Panc1 (cell line): ENCODE measurements around the gene ATOSB. TPM values are rescaled to one million over a fixed set of nuclear protein-coding genes. Genes with fewer than 3 reads are reported as not detected.
A peak's percentile ranks its signal among the peaks of the same experiment; 100 is the strongest.

ENCODE experiments used
- ATAC-seq: fragments of 200-7000 bp; cut with Tn5 transposase; 2 replicates; pipeline ENCODE4 v1.9.1; 2020; ENCODE audit warnings: mild to moderate bottlenecking, moderate library complexity
- Bru-seq: library from RNA; stranded (reverse); fragments of 400-500 nt; gene quantifications from one replicate; lab custom pipeline; 2021; lab: Mats Ljungman, UMichigan
- BruChase-seq, 2 experiments: library from RNA; stranded (reverse); fragments of 400-500 nt; gene quantifications; one replicate each; lab custom pipeline; 2021; lab: Mats Ljungman, UMichigan
- BruUV-seq: library from RNA; stranded (reverse); fragments of 400-500 nt; replicated peaks from 2 replicates; lab custom pipeline; 2021; lab: Mats Ljungman, UMichigan
- CTCF ChIA-PET: fragments of 300-600 bp; sonication (Branson Sonifier 250); formaldehyde crosslinking; loops from one replicate; lab custom pipeline; 2022; ENCODE audit warnings: antibody characterized with exemption; lab: Charles Lee
- POLR2A ChIA-PET: fragments of 300-600 bp; sonication (Branson Sonifier 250); formaldehyde crosslinking; loops from one replicate; lab custom pipeline; 2022; ENCODE audit warnings: antibody characterized with exemption; lab: Charles Lee
- DNase-seq: peaks from one replicate; pipeline ENCODE4 v3.0.0-alpha.2; 2010; ENCODE audit warnings: low read depth, low spot score
- H3K27ac ChIP-seq: 2 replicates; pipeline ENCODE4 v1.5.1; 2011; ENCODE audit warnings: mild to moderate bottlenecking, low read length, inconsistent platforms
- H3K27me3 ChIP-seq: fragments of 200-500 bp; sonication (Bioruptor generic); 2 replicates; pipeline ENCODE4 v1.6.0; 2014; ENCODE audit warnings: low read length, inconsistent platforms; ENCODE audit not compliant: control insufficient read depth, insufficient read depth
- H3K36me3 ChIP-seq: fragments of 200-500 bp; sonication (Bioruptor generic); 2 replicates; pipeline ENCODE4 v1.5.1; 2014; ENCODE audit warnings: inconsistent platforms, mild to moderate bottlenecking, low read length, moderate library complexity; ENCODE audit not compliant: control insufficient read depth, insufficient read depth
- H3K4me1 ChIP-seq: 2 replicates; pipeline ENCODE4 v1.5.1; 2011; ENCODE audit warnings: inconsistent platforms, mild to moderate bottlenecking, low read length, moderate library complexity; ENCODE audit not compliant: control insufficient read depth, insufficient read depth
- H3K4me3 ChIP-seq, 2 experiments: 2 replicates each; pipeline ENCODE4 v1.5.1; 2011 to 2012; ENCODE audit warnings: low read depth in 2 of 2, low read length in 2 of 2, mild to moderate bottlenecking in 2 of 2, inconsistent platforms in 1 of 2, moderate library complexity in 1 of 2
- H3K9me3 ChIP-seq: fragments of 200-500 bp; sonication (Bioruptor generic); 2 replicates; pipeline ENCODE4 v1.5.1; 2014; ENCODE audit warnings: low read depth, mild to moderate bottlenecking, inconsistent platforms, low read length, moderate library complexity; ENCODE audit not compliant: control insufficient read depth, insufficient read depth
- POLR2AphosphoS5 ChIP-seq: IDR thresholded peaks from 2 replicates; pipeline ENCODE4 v1.6.1; 2012; ENCODE audit warnings: mild to moderate bottlenecking, low read depth, low read length, moderate library complexity
- SIN3A ChIP-seq: IDR thresholded peaks from 2 replicates; pipeline ENCODE4 v1.6.1; 2012; ENCODE audit warnings: low read depth, mild to moderate bottlenecking, low read length, moderate library complexity, borderline replicate concordance; ENCODE audit not compliant: insufficient read depth
- TCF7L2 ChIP-seq: IDR thresholded peaks from 2 replicates; pipeline ENCODE4 v1.6.1; 2011; ENCODE audit warnings: mild to moderate bottlenecking, low read depth, low read length, inconsistent platforms
- in situ Hi-C: cut with HindIII; loops from 2 replicates; pipeline ENCODE4 v1.10.0; 2016; ENCODE audit warnings: low sequenced_read_pairs, low pct_unique_long_range_greater_than_20kb
- intact Hi-C: fragments of 100-400 bp; cut with micrococcal nuclease; formaldehyde crosslinking; loops from one replicate; pipeline ENCODE4 v1.10.0; 2022; ENCODE audit not compliant: unreplicated experiment
- long read RNA-seq: library from polyadenylated mRNA; unstranded; transcript quantifications from one replicate; pipeline ENCODE4 v2.0.0, GENCODE V29; 2021; ENCODE audit not compliant: unreplicated experiment
- polyA plus RNA-seq: library from polyadenylated mRNA; unstranded; fragments of >200 nt; gene quantifications from one replicate; pipeline ENCODE4 v1.2.1, GENCODE V29; 2012; ENCODE audit warnings: missing spikeins; ENCODE audit not compliant: insufficient read length
- total RNA-seq: library from RNA; stranded (reverse); gene quantifications from one replicate; pipeline ENCODE4 v1.2.1, GENCODE V29; 2021; ENCODE audit not compliant: unreplicated experiment
- TF ChIP-seq, protein P1 (sequence below): fragments of 450-650 bp; IDR thresholded peaks from 2 replicates; pipeline ENCODE4 v1.5.1; 2017; ENCODE audit warnings: mild to moderate bottlenecking
- TF ChIP-seq, protein P2 (sequence below), 2 experiments: IDR thresholded peaks; 2 replicates each; pipeline ENCODE4 v1.6.1; 2011 to 2012; ENCODE audit warnings: low read depth in 2 of 2, control low read depth in 1 of 2, low read length in 1 of 2, mild to moderate bottlenecking in 1 of 2, moderate library complexity in 1 of 2; ENCODE audit not compliant: insufficient read depth in 1 of 2

Gene ATOSB
- total RNA-seq: 23.6 TPM
- 27.3 TPM for polyA plus RNA-seq
- Bru-seq, nascent RNA: percentile 57 among the genes with signal in this experiment
- BruChase-seq, experiment 1, labeled RNA remaining after a 2-hour chase: percentile 73 among the genes with signal in this experiment
- BruChase-seq, experiment 2, labeled RNA remaining after a 6-hour chase: percentile 72 among the genes with signal in this experiment
- long read RNA-seq, transcript FAM214B-206 (9 exons, 3,256 nt): major isoform, 8 of 53 reads
- long read RNA-seq, partial matches to known transcripts: 28 of 53 reads
- long read RNA-seq, other reads (novel, unspliced or antisense): 15 of 53 reads

DNA sequence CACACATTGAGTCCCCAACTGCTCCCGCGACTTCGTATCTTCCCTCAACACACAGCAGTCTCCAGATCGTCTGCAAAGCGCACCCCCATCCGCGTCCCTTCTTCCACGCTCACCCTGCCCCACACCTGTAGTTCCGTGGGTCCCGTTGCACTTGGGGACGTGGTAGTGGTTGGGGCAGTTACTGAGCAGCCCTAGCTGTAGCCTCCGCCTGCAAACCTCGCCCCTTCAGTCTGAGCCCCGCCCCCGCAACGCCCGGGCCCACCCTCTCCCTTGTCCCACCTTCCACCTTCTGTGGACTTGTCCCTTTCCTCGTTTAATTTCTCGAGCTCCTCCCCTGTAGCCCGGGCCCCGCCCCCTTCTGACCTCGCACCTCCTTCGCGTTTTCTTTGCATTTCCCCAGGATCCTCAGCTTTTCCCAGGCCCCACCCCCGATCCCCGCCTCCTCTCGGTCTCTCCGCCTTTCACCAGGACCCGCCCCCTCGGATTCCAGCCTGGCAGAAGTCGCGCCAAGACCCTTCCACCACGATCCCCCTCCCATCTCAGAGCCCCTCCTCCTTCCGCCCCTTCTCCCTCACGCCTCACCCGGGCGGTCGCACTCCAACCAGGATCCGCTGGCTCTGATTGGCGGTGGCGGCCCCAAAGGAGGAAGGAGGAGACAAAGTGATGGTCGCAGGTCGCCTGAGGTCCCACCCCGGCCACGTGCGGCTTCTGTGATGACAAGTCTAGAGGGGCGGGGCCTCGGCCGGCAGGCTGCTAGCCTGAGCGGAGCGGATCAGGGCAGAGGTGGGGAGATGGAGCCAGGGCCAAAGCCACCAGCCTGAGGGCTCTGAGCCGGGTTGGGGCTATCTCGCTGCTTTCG lies at the start of gene ATOSB:
TSS of gene ATOSB (minus strand) at position 183 of the 859 bp plus-strand sequence. CDS start 7,588 bp downstream, outside the sequence.
- in situ Hi-C loops: no loop called here
- ChIA-PET POLR2A (interaction anchor here (0.5 to 3.0 kb wide), 7 partner anchors 13 to 487 kb away, joined by 3 to 12 read pairs (median 4); partner anchors contain the start of genes ARID3C, RUSC2, STOML2 and UNC13B), CTCF (interaction anchor here (0.6 to 1.4 kb wide), 5 partner anchors 13 to 374 kb away, joined by 3 to 9 read pairs (median 4); partner anchors contain the start of genes FANCG, RUSC2, STOML2 and UNC13B)
- ATAC-seq (peak; percentile 79), DNase-seq (peak; percentile 80)
- Histone ChIP-seq H3K9me3 (no peaks in the 10 kb centered on the region), H3K4me3 (peak within 1 kb of the TSS; percentile 70 to 97), H3K4me1 (peaks cover 25% of the 10 kb centered on the region), H3K36me3 (no peaks in the 10 kb centered on the region), H3K27me3 (no peaks in the 10 kb centered on the region), H3K27ac (peak within 1 kb of the TSS; percentile 75)
- intact Hi-C loops: loop anchor here (1.0 to 5.0 kb wide), 3 partner anchors 143 to 436 kb away; no protein-coding TSS in a partner anchor
- TF ChIP-seq SIN3A: peak; percentile 37
- no peak for TF ChIP-seq POLR2AphosphoS5
- BruUV-seq: no TSS peak

DNA sequence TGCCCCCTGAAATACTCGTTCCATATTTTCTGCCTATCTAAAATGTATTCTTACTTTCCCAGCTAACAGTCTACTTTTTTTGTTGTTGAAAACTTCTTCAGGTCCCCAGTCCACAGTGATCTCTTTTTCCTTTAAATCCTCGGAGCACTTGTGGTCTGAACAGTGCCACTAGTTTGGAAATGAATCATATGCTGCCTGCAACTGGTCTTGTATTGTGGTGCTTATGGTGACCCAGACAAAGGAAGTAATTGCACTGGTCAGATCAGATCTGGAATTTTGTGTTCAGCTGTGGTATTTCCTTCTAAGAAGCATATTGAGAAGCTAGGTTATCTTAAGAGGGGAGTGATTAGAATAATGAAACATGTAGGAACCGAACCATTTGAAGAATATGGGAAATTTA lies 49.0 kb upstream of the ATOSB start:
- TF ChIP-seq POLR2AphosphoS5 (no peak), TCF7L2 (no peak), SIN3A (no peak)
- TF ChIP-seq, protein P1, sequence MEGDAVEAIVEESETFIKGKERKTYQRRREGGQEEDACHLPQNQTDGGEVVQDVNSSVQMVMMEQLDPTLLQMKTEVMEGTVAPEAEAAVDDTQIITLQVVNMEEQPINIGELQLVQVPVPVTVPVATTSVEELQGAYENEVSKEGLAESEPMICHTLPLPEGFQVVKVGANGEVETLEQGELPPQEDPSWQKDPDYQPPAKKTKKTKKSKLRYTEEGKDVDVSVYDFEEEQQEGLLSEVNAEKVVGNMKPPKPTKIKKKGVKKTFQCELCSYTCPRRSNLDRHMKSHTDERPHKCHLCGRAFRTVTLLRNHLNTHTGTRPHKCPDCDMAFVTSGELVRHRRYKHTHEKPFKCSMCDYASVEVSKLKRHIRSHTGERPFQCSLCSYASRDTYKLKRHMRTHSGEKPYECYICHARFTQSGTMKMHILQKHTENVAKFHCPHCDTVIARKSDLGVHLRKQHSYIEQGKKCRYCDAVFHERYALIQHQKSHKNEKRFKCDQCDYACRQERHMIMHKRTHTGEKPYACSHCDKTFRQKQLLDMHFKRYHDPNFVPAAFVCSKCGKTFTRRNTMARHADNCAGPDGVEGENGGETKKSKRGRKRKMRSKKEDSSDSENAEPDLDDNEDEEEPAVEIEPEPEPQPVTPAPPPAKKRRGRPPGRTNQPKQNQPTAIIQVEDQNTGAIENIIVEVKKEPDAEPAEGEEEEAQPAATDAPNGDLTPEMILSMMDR: no peak
- TF ChIP-seq, protein P2, sequence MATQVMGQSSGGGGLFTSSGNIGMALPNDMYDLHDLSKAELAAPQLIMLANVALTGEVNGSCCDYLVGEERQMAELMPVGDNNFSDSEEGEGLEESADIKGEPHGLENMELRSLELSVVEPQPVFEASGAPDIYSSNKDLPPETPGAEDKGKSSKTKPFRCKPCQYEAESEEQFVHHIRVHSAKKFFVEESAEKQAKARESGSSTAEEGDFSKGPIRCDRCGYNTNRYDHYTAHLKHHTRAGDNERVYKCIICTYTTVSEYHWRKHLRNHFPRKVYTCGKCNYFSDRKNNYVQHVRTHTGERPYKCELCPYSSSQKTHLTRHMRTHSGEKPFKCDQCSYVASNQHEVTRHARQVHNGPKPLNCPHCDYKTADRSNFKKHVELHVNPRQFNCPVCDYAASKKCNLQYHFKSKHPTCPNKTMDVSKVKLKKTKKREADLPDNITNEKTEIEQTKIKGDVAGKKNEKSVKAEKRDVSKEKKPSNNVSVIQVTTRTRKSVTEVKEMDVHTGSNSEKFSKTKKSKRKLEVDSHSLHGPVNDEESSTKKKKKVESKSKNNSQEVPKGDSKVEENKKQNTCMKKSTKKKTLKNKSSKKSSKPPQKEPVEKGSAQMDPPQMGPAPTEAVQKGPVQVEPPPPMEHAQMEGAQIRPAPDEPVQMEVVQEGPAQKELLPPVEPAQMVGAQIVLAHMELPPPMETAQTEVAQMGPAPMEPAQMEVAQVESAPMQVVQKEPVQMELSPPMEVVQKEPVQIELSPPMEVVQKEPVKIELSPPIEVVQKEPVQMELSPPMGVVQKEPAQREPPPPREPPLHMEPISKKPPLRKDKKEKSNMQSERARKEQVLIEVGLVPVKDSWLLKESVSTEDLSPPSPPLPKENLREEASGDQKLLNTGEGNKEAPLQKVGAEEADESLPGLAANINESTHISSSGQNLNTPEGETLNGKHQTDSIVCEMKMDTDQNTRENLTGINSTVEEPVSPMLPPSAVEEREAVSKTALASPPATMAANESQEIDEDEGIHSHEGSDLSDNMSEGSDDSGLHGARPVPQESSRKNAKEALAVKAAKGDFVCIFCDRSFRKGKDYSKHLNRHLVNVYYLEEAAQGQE (IDR thresholded peaks at IDR 0.05; ENCODE audit: insufficient read depth in 1 of 2, low read depth in 2 of 2, low read length in 1 of 2): no peak
- Histone ChIP-seq H3K9me3 (no peaks in the 10 kb centered on the region), H3K36me3 (no peaks in the 10 kb centered on the region), H3K4me3 (no peak overlapping the region), H3K27ac (no peak overlapping the region), H3K4me1 (peaks cover 15% of the 10 kb centered on the region), H3K27me3 (no peaks in the 10 kb centered on the region)
- in situ Hi-C loops: no loop called here
- intact Hi-C loops: no loop called here
- DNase-seq (no peak), ATAC-seq (no peak)
- CTCF ChIA-PET: no interaction called here
- POLR2A ChIA-PET: no interaction called here
- no TSS peak for BruUV-seq
